A673 (cell line): ENCODE data around the gene SLAMF8. TPM values are rescaled to one million over a fixed set of nuclear protein-coding genes. Genes with fewer than 3 reads are reported as not detected.

Source experiments
- BruUV-seq: library from RNA; stranded (reverse); fragments of 400-500 nt; replicated peaks from 2 replicates; lab custom pipeline; 2021; lab: Mats Ljungman, UMichigan
- CTCF ChIA-PET: fragments of 300-600 bp; sonication (Branson Sonifier 250); formaldehyde crosslinking; loops from one replicate; lab custom pipeline; 2022; ENCODE audit warnings: antibody characterized with exemption; lab: Charles Lee
- POLR2A ChIA-PET: fragments of 300-600 bp; sonication (Branson Sonifier 250); formaldehyde crosslinking; loops from one replicate; lab custom pipeline; 2022; ENCODE audit warnings: antibody characterized with exemption; ENCODE audit not compliant: low non-redundant PET; lab: Charles Lee
- DNase-seq: peaks from one replicate; pipeline ENCODE4 v3.0.0-alpha.2; 2015; ENCODE audit warnings: low spot score
- H3K27ac ChIP-seq: fragments of 200-600 bp; sonication (generic); 2 replicates; pipeline ENCODE4 v1.5.1; 2016; ENCODE audit warnings: mixed run types, low read depth, mild to moderate bottlenecking, mixed read lengths, antibody characterized with exemption, low read length; ENCODE audit not compliant: poor library complexity, severe bottlenecking
- H3K27me3 ChIP-seq: fragments of 200-600 bp; sonication (generic); replicated peaks from 2 replicates; pipeline ENCODE4 v1.6.1; 2017; ENCODE audit warnings: mixed run types, low read depth, mild to moderate bottlenecking, mixed read lengths, antibody characterized with exemption, low read length; ENCODE audit not compliant: insufficient read depth, poor library complexity
- H3K36me3 ChIP-seq: fragments of 200-600 bp; sonication (generic); 2 replicates; pipeline ENCODE4 v1.6.1; 2016; ENCODE audit warnings: mixed run types, mild to moderate bottlenecking, mixed read lengths, antibody characterized with exemption, low read length; ENCODE audit not compliant: insufficient read depth, poor library complexity, severe bottlenecking
- H3K4me1 ChIP-seq: fragments of 200-600 bp; sonication (generic); 2 replicates; pipeline ENCODE4 v1.6.1; 2017; ENCODE audit warnings: mixed run types, mild to moderate bottlenecking, mixed read lengths, antibody characterized with exemption, low read length; ENCODE audit not compliant: insufficient read depth, poor library complexity, severe bottlenecking
- H3K4me3 ChIP-seq: fragments of 200-600 bp; sonication (generic); 2 replicates; pipeline ENCODE4 v1.5.1; 2016; ENCODE audit warnings: low read depth, mixed run types, mild to moderate bottlenecking, mixed read lengths, low read length; ENCODE audit not compliant: poor library complexity, severe bottlenecking
- H3K9me3 ChIP-seq: fragments of 200-600 bp; sonication (generic); 2 replicates; pipeline ENCODE4 v1.6.1; 2016; ENCODE audit warnings: mixed run types, low read depth, mild to moderate bottlenecking, mixed read lengths, antibody characterized with exemption, low read length; ENCODE audit not compliant: poor library complexity, severe bottlenecking
- EZH2 ChIP-seq: fragments of 200-600 bp; sonication (generic); IDR thresholded peaks from 2 replicates; pipeline ENCODE4 v1.6.1; 2017; ENCODE audit warnings: borderline replicate concordance, low read depth, mild to moderate bottlenecking, mixed read lengths, antibody characterized with exemption, low read length; ENCODE audit not compliant: poor library complexity, severe bottlenecking
- intact Hi-C: fragments of 100-400 bp; cut with micrococcal nuclease; formaldehyde crosslinking; loops from one replicate; pipeline ENCODE4 v1.10.0; 2022; ENCODE audit not compliant: unreplicated experiment
- total RNA-seq: library from RNA; stranded (reverse); gene quantifications from 2 replicates; pipeline ENCODE4 v1.2.3, GENCODE V29; 2021
- TF ChIP-seq, protein P1 (sequence below): fragments of 300-800, 200-600 bp; sonication (generic); conservative IDR thresholded peaks from 2 replicates; pipeline ENCODE4 v1.5.1; 2017; ENCODE audit warnings: low read depth, mild to moderate bottlenecking, antibody characterized with exemption, low read length, moderate library complexity, mixed read lengths

SLAMF8 gene
- total RNA-seq, 1 experiment from 2014 or later = not detected

DNA sequence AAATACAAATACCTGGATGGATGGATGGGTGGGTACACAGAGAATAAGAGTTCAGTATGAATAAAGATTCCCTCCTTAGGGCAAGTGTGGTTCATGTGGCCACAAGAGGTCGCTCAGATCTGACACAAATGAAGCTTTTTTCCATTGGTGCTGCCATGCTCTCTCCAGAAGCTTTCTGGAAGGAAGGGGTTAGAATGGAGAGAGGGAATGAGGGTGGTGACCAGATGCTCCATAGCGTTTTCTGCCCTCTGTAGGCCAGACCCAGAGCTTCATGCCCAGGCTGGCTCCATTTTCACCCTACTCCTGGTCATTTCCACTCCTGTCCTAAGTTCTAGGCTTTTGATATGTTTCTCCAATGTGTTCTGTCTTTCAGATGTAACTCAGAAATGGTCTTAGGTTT is 27.8 kb upstream of the SLAMF8 start:
- Histone ChIP-seq H3K36me3 (no peaks in the 10 kb centered on the region), H3K9me3 (no peaks in the 10 kb centered on the region), H3K4me1 (no peaks in the 10 kb centered on the region), H3K27ac (no peak overlapping the region), H3K27me3 (peaks cover 7% of the 10 kb centered on the region), H3K4me3 (no peak overlapping the region)
- no TSS peak for BruUV-seq
- intact Hi-C loops = loop anchor here (1.0 to 2.0 kb wide), 2 partner anchors 92 to 208 kb away; no protein-coding TSS in a partner anchor
- ChIA-PET CTCF (interaction anchor here (0.6 to 3.8 kb wide), 10 partner anchors 9 to 813 kb away, joined by 3 to 107 read pairs (median 4); partner anchors contain the start of gene DUSP23), POLR2A (no interaction called here)
- TF ChIP-seq, protein P1, sequence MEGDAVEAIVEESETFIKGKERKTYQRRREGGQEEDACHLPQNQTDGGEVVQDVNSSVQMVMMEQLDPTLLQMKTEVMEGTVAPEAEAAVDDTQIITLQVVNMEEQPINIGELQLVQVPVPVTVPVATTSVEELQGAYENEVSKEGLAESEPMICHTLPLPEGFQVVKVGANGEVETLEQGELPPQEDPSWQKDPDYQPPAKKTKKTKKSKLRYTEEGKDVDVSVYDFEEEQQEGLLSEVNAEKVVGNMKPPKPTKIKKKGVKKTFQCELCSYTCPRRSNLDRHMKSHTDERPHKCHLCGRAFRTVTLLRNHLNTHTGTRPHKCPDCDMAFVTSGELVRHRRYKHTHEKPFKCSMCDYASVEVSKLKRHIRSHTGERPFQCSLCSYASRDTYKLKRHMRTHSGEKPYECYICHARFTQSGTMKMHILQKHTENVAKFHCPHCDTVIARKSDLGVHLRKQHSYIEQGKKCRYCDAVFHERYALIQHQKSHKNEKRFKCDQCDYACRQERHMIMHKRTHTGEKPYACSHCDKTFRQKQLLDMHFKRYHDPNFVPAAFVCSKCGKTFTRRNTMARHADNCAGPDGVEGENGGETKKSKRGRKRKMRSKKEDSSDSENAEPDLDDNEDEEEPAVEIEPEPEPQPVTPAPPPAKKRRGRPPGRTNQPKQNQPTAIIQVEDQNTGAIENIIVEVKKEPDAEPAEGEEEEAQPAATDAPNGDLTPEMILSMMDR = peak; percentile 88
- no peak for TF ChIP-seq EZH2
- DNase-seq = peak; percentile 90

DNA sequence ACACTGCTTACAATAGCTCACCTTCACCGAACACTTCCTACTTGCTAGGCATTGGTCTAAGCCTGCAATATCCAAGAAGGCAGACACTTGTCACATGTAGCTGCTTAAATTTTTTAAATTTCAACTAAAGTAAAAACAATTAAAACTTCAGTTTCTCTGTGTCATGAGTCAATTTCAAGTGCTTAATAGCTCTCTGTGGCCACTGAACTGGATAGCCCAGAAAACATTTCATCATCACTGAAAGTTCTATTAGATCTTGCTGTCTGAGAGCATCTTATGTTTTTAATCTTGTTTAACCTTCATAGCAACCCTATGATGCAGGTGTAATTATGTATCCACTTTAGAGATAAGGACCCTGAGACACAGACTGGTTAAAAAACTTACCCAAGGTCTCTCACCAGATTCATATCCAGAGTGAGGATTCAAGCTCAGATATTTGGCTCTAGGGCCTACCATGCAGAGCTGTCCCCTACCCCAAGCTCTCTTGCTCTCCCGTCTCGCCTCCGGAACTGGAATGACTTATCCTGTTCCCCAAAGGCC is 27.2 kb upstream of the SLAMF8 start:
- Histone ChIP-seq H3K27me3 (peaks cover 7% of the 10 kb centered on the region), H3K4me1 (no peaks in the 10 kb centered on the region), H3K4me3 (no peak overlapping the region), H3K36me3 (no peaks in the 10 kb centered on the region), H3K27ac (no peak overlapping the region), H3K9me3 (no peaks in the 10 kb centered on the region)
- intact Hi-C loops = loop anchor here (1.0 to 2.0 kb wide), 2 partner anchors 92 to 207 kb away; no protein-coding TSS in a partner anchor
- CTCF ChIA-PET = interaction anchor here (0.6 to 3.8 kb wide), 10 partner anchors 9 to 812 kb away, joined by 3 to 107 read pairs (median 4); partner anchors contain the start of gene DUSP23
- no peak for TF ChIP-seq EZH2
- TF ChIP-seq, protein P1 = no peak
- POLR2A ChIA-PET = interaction anchor here (0.6 kb wide), 1 partner anchor 126 kb away, joined by 3 read pairs; the partner anchor contains the start of gene TAGLN2
- DNase-seq = no peak
- BruUV-seq = no TSS peak

DNA sequence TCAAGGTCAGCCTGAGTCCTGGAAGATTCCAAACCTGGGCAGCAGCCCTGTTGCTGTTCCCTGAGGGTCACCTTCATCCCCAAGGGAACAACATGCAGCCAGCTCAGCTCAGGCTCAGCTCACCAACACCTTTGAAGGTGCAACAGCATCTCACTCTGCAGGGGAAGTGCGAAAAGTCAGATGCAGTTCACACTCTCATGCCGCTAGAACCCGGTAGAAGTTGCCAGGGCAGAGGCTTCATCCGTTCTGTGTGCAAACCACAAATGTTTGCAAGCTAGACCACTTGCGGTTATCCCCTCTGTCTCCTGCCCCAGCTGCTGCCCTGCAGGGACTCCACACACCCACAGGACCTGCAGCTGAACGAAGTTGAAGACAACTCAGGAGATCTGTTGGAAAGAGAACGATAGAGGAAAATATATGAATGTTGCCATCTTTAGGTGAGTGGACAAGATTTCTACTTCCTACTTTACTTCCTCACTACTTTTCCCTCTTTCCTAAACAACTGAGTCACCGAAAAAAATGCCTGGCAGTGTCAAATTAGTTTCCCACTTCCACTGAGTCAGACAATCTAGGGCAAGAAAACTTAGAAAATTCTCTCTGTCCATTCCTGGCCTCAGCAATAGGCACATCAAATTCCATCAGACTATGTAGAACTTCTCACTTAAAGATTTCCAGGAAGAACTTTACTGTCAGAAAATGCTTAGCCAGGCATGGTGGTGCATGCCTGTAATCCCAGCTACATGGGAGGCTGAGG is 26.3 kb upstream of the SLAMF8 start:
- ChIA-PET POLR2A (no interaction called here), CTCF (interaction anchor here (3.8 kb wide), 1 partner anchor 91 kb away, joined by 107 read pairs; no protein-coding TSS in a partner anchor)
- TF ChIP-seq, protein P1 = no peak
- TF ChIP-seq EZH2 = no peak
- Histone ChIP-seq H3K27ac (no peak overlapping the region), H3K4me1 (no peaks in the 10 kb centered on the region), H3K9me3 (no peaks in the 10 kb centered on the region), H3K4me3 (no peak overlapping the region), H3K36me3 (no peaks in the 10 kb centered on the region), H3K27me3 (peaks cover 7% of the 10 kb centered on the region)
- no peak for DNase-seq
- intact Hi-C loops = no loop called here
- BruUV-seq = no TSS peak
